GM23338 (cell line): ENCODE data around the gene ABHD16A. TPM values are rescaled to one million over a fixed set of nuclear protein-coding genes. Genes with fewer than 3 reads are reported as not detected.

Experiments used
- ATAC-seq: fragments of 200-7000 bp; cut with Tn5 transposase; 3 replicates; pipeline ENCODE4 v1.9.1; 2020
- DNase-seq: peaks from one replicate; pipeline ENCODE4 v3.0.0-alpha.2; 2015; ENCODE audit warnings: low spot score
- H2AFZ ChIP-seq: fragments of 200-600 bp; sonication (generic); 2 replicates; pipeline ENCODE4 v1.8.0; 2016; ENCODE audit warnings: antibody characterized with exemption, mild to moderate bottlenecking, moderate library complexity
- H3F3A ChIP-seq: fragments of 200-600 bp; sonication (generic); replicated peaks from 2 replicates; pipeline ENCODE4 v1.8.0; 2017; ENCODE audit warnings: antibody characterized with exemption, mixed run types, low read depth
- H3K27ac ChIP-seq: fragments of 200-600 bp; sonication (generic); 2 replicates; pipeline ENCODE4 v1.6.1; 2016; ENCODE audit warnings: low read depth
- H3K27me3 ChIP-seq: fragments of 200-600 bp; sonication (generic); 2 replicates; pipeline ENCODE4 v1.8.0; 2016; ENCODE audit warnings: mild to moderate bottlenecking, mixed run types, moderate library complexity; ENCODE audit not compliant: insufficient read depth
- H3K36me3 ChIP-seq: fragments of 200-600 bp; sonication (generic); 2 replicates; pipeline ENCODE4 v1.8.0; 2016; ENCODE audit warnings: mild to moderate bottlenecking; ENCODE audit not compliant: insufficient read depth
- H3K4me1 ChIP-seq: fragments of 200-600 bp; sonication (generic); 2 replicates; pipeline ENCODE4 v1.8.0; 2016; ENCODE audit warnings: mild to moderate bottlenecking, moderate library complexity; ENCODE audit not compliant: insufficient read depth
- H3K4me2 ChIP-seq: fragments of 200-600 bp; sonication (generic); 2 replicates; pipeline ENCODE4 v1.7.1; 2017; ENCODE audit warnings: mixed run types
- H3K4me3 ChIP-seq: fragments of 200-600 bp; sonication (generic); 2 replicates; pipeline ENCODE4 v1.6.1; 2016; ENCODE audit warnings: mixed run types
- H3K79me2 ChIP-seq: fragments of 200-600 bp; sonication (generic); replicated peaks from 2 replicates; pipeline ENCODE4 v1.8.0; 2017; ENCODE audit warnings: mild to moderate bottlenecking; ENCODE audit not compliant: insufficient read depth
- H3K9me2 ChIP-seq: fragments of 200-600 bp; sonication (generic); 2 replicates; pipeline ENCODE4 v1.8.0; 2017; ENCODE audit not compliant: insufficient read depth
- H4K20me1 ChIP-seq: fragments of 200-600 bp; sonication (generic); replicated peaks from 2 replicates; pipeline ENCODE4 v1.8.0; 2017; ENCODE audit warnings: mild to moderate bottlenecking; ENCODE audit not compliant: insufficient read depth
- H3K27ac Mint-ChIP-seq: 2 replicates; pipeline ENCODE4 v1.8.0; 2020; ENCODE audit warnings: inconsistent platforms, mild to moderate bottlenecking, moderate library complexity, mixed read lengths
- H3K27me3 Mint-ChIP-seq: 3 replicates; pipeline ENCODE4 v1.8.0; 2022; ENCODE audit warnings: low read depth, mild to moderate bottlenecking, moderate library complexity, mixed read lengths, inconsistent platforms; ENCODE audit not compliant: insufficient read depth, poor library complexity
- H3K36me3 Mint-ChIP-seq: 3 replicates; pipeline ENCODE4 v1.8.0; 2021; ENCODE audit warnings: low read depth, mild to moderate bottlenecking, inconsistent platforms, moderate library complexity, mixed read lengths
- H3K4me1 Mint-ChIP-seq: 3 replicates; pipeline ENCODE4 v1.8.0; 2020; ENCODE audit warnings: mild to moderate bottlenecking, inconsistent platforms, mixed read lengths
- H3K4me3 Mint-ChIP-seq: 3 replicates; pipeline ENCODE4 v1.8.0; 2021; ENCODE audit warnings: moderate library complexity, mild to moderate bottlenecking, inconsistent platforms, mixed read lengths
- H3K9me3 Mint-ChIP-seq: 3 replicates; pipeline ENCODE4 v1.8.0; 2020; ENCODE audit warnings: moderate library complexity, mild to moderate bottlenecking, inconsistent platforms, mixed read lengths
- CREB1 ChIP-seq: fragments of 250-450 bp; sonication (Bioruptor Pico); IDR thresholded peaks from 2 replicates; pipeline ENCODE4 v1.5.0; 2020; ENCODE audit warnings: low read depth, mild to moderate bottlenecking, moderate library complexity
- CTCF ChIP-seq, 2 experiments: fragments of 200-600 bp in 1 of 2; sonication (generic) in 1 of 2; conservative IDR thresholded peaks; 2 replicates each; pipeline versions ENCODE4 v1.5.1 to v1.6.1; 2016 to 2017; ENCODE audit warnings: antibody characterized with exemption in 2 of 2, low read depth in 2 of 2, mild to moderate bottlenecking in 2 of 2, moderate library complexity in 1 of 2
- EZH2 ChIP-seq: fragments of 200-600 bp; sonication (generic); IDR thresholded peaks from one replicate; pipeline ENCODE4 v1.8.0; 2017; ENCODE audit warnings: antibody characterized with exemption, mild to moderate bottlenecking, low read depth; ENCODE audit not compliant: unreplicated experiment
- EZH2phosphoT487 ChIP-seq: fragments of 200-600 bp; sonication (generic); IDR thresholded peaks from one replicate; pipeline ENCODE4 v1.8.1; 2018; ENCODE audit warnings: antibody characterized with exemption; ENCODE audit not compliant: unreplicated experiment
- JUNB ChIP-seq: IDR thresholded peaks from one replicate; pipeline ENCODE4 v1.6.1; 2016; ENCODE audit warnings: antibody characterized with exemption; ENCODE audit not compliant: unreplicated experiment
- POLR2AphosphoS5 ChIP-seq: IDR thresholded peaks from 2 replicates; pipeline ENCODE4 v1.6.1; 2016; ENCODE audit warnings: antibody characterized with exemption, low read depth
- REST ChIP-seq: IDR thresholded peaks from one replicate; pipeline ENCODE4 v1.6.1; 2018; ENCODE audit warnings: antibody characterized with exemption; ENCODE audit not compliant: unreplicated experiment
- STAT1 ChIP-seq: IDR thresholded peaks from one replicate; pipeline ENCODE4 v1.6.1; 2016; ENCODE audit warnings: antibody characterized with exemption; ENCODE audit not compliant: unreplicated experiment
- ZNF114 ChIP-seq: fragments of 250-450 bp; sonication (Bioruptor Pico); IDR thresholded peaks from 2 replicates; pipeline ENCODE4 v1.5.0; 2020; ENCODE audit warnings: mild to moderate bottlenecking, moderate library complexity
- polyA plus RNA-seq: library from polyadenylated mRNA; unstranded; fragments of >200 nt; fragmentation: Nextera tagmentation; extraction: Ambion mirVana; gene quantifications from 2 replicates; pipeline ENCODE4 v1.2.1, GENCODE V29; 2016
- total RNA-seq: library from RNA; depleted of rRNA; stranded (reverse); fragments of >200 nt; shearing (Covaris generic); gene quantifications from 2 replicates; pipeline ENCODE4 v1.2.3, GENCODE V29; 2014
- TF ChIP-seq, protein P1 (sequence below): IDR thresholded peaks from 2 replicates; pipeline ENCODE4 v1.6.1; 2016; ENCODE audit warnings: antibody characterized with exemption

The ABHD16A gene
- total and polyA plus RNA-seq, 2 experiments from 2014 or later: 26.9 to 37.0 TPM

DNA sequence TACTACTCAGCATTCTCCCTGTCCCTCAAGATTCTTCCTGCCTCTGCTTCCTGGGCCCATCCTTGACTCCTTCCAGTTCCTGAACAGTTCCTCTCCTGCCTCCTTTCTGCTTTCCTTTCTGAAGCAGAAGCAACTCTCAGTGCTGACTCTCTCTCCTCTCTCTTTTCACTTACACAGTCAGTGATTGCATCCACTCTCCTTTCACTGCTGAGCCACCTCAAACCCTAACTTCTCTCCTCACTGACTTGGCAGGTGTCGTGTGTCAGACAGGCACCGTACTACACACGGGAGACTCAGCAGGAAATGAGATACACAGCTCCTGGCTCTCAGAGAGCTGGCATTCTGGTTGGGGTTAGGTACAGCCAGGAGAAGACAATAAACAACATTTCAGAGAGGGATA is 5.6 kb downstream of the ABHD16A start:
- Histone ChIP-seq H3K36me3 (peaks cover 6% of the 10 kb centered on the region; the same call in 1 of the 2 replicates), H3K4me3 (no peak overlapping the region), H4K20me1 (peaks cover 3% of the 10 kb centered on the region; the same call in 1 of the 2 replicates), H3F3A (peaks cover 3% of the 10 kb centered on the region; the same call in 1 of the 2 replicates), H3K4me1 (peaks cover 5% of the 10 kb centered on the region; the same call in 1 of the 2 replicates), H3K27ac (no peak overlapping the region), H3K9me2 (no peaks in the 10 kb centered on the region), H3K27me3 (no peaks in the 10 kb centered on the region), H3K79me2 (peaks cover 14% of the 10 kb centered on the region), H3K4me2 (no peak overlapping the region), H2AFZ (no peak overlapping the region)
- peaks cover 5% of the 10 kb centered on the region for H3K27me3 Mint-ChIP-seq
- DNase-seq (no peak), ATAC-seq (no peak)
- H3K4me3 Mint-ChIP-seq: no peak overlapping the region
- H3K36me3 Mint-ChIP-seq: peaks cover 21% of the 10 kb centered on the region
- H3K4me1 Mint-ChIP-seq: peaks cover 8% of the 10 kb centered on the region
- TF ChIP-seq, protein P1, sequence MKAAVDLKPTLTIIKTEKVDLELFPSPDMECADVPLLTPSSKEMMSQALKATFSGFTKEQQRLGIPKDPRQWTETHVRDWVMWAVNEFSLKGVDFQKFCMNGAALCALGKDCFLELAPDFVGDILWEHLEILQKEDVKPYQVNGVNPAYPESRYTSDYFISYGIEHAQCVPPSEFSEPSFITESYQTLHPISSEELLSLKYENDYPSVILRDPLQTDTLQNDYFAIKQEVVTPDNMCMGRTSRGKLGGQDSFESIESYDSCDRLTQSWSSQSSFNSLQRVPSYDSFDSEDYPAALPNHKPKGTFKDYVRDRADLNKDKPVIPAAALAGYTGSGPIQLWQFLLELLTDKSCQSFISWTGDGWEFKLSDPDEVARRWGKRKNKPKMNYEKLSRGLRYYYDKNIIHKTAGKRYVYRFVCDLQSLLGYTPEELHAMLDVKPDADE: no peak
- TF ChIP-seq REST (no peak), CREB1 (CRISPR knock-in tag) (no peak)
- no peak overlapping the region for H3K27ac Mint-ChIP-seq
- no peaks in the 10 kb centered on the region for H3K9me3 Mint-ChIP-seq

DNA sequence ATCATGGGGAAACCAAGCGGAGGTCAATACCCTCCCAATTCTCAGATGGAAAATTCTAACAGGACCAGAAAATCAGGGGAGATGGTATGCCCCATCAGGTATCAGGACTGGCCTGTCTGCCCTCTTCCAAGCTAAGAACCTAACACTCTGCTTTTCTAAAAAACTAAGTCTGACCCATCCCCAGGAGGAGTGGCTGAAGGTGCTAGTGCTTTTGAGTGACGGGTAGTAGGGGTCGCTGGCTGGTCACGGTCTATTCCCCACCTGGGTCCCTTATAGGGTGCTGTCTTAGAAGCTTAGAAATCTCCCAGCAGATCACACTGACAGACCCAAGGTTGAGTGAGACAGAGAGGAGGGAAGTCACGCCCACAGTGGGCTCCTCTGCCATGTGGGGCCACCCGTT is 9.6 kb downstream of the ABHD16A start:
- H3K36me3 ChIP-seq: peaks cover 6% of the 10 kb centered on the region; the same call in 1 of the 2 replicates
- Mint-ChIP-seq H3K9me3 (no peaks in the 10 kb centered on the region), H3K27me3 (peaks cover 5% of the 10 kb centered on the region), H3K4me1 (no peaks in the 10 kb centered on the region), H3K36me3 (peaks cover 27% of the 10 kb centered on the region), H3K27ac (no peak overlapping the region), H3K4me3 (no peak overlapping the region)
- H2AFZ ChIP-seq: no peak overlapping the region
- no peaks in the 10 kb centered on the region for H3K4me1 ChIP-seq
- DNase-seq (no peak), ATAC-seq (no peak)
- H3K4me2 ChIP-seq: no peak overlapping the region
- H3K79me2 ChIP-seq: no peaks in the 10 kb centered on the region; the same call in 1 of the 2 replicates
- H3K27ac ChIP-seq: no peak overlapping the region
- H3K9me2 ChIP-seq: no peaks in the 10 kb centered on the region
- H4K20me1 ChIP-seq: no peaks in the 10 kb centered on the region
- H3K4me3 ChIP-seq: no peak overlapping the region
- no peaks in the 10 kb centered on the region for H3K27me3 ChIP-seq
- H3F3A ChIP-seq: no peaks in the 10 kb centered on the region
- TF ChIP-seq EZH2phosphoT487 (no peak), ZNF114 (no peak), POLR2AphosphoS5 (no peak), JUNB (no peak), REST (no peak), CREB1 (CRISPR knock-in tag) (no peak), CTCF (conservative IDR thresholded peaks at IDR 0.05; ENCODE audit: low read depth in 2 of 2) (no peak), EZH2 (no peak), STAT1 (no peak)
- TF ChIP-seq, protein P1: no peak
